ENCODE measurements around the gene EIF4B. TPM values are rescaled to one million over a fixed set of nuclear protein-coding genes. Genes with fewer than 3 reads are reported as not detected.

Gene EIF4B
- total RNA-seq, 1 experiment from 2014 or later, result 809 TPM

DNA sequence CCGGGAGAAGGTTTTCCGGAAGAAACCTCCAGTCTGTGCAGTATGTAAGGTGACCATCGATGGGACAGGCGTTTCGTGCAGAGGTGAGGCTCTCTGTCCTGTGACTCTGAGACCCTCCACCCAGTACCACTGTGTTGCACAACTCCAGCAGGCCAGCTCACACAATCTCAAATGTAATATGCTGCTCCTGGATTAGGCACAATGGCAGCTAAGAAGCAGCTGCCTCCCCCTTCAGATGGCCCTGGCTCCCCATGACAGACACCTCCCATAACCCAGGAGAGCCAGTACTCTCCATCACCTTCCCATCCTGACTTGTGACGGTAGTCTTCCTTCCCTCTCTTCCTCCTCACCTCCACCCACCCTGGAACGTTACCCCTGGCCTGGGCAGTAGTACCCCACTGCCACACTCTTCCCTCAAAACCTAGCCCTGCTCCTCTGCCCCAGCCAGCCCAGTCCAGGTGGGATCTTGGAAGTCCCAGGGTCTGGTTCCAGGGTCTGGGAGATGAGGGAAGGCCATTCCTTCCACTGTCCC is 45.7 kb downstream of the EIF4B start:
- H3K9me3 ChIP-seq (ENCODE audit: control insufficient read depth in 1 of 2, insufficient read depth in 1 of 2, low read depth in 1 of 2, low read length in 2 of 2), result no peaks in the 10 kb centered on the region
- H3K79me2 ChIP-seq (ENCODE audit: insufficient read depth, low read length), result peaks cover 23% of the 10 kb centered on the region; the same call in 1 of the 2 replicates
- H3K27me3 ChIP-seq (ENCODE audit: insufficient read depth, low read length), result no peaks in the 10 kb centered on the region
- H3K9ac ChIP-seq (ENCODE audit: low read length), result peak overlapping the region; percentile 75; the same call in 1 of the 2 replicates
- H3K4me1 ChIP-seq (ENCODE audit: control insufficient read depth in 1 of 2, insufficient read depth in 2 of 2, low read length in 2 of 2), result peaks cover 59 to 78% of the 10 kb centered on the region in 2 experiments
- H3K9me2 ChIP-seq (ENCODE audit: insufficient read depth), result no peaks in the 10 kb centered on the region
- H3K4me2 ChIP-seq (ENCODE audit: low read length), result peak overlapping the region; percentile 97
- no peak overlapping the region for H3K4me3 ChIP-seq (replicated peaks in 1 of 2; ENCODE audit: low read depth in 1 of 2, low read length in 2 of 2)
- RAD21 ChIA-PET (ENCODE audit: low non-redundant PET in 1 of 2, low total read pairs in 2 of 2, uncharacterized antibody in 2 of 2, unreplicated experiment in 2 of 2), result interaction anchor here in 1 of 2 experiments (1.3 kb wide), 1 partner anchor 46 kb away, joined by 3 read pairs; the partner anchor contains the start of gene IGFBP6
- H2AFZ ChIP-seq (ENCODE audit: low read depth, low read length, poor library complexity, severe bottlenecking), result no peak overlapping the region
- DNase-seq (ENCODE audit: low read depth, low spot score), result no peak
- TF ChIP-seq, protein P1, sequence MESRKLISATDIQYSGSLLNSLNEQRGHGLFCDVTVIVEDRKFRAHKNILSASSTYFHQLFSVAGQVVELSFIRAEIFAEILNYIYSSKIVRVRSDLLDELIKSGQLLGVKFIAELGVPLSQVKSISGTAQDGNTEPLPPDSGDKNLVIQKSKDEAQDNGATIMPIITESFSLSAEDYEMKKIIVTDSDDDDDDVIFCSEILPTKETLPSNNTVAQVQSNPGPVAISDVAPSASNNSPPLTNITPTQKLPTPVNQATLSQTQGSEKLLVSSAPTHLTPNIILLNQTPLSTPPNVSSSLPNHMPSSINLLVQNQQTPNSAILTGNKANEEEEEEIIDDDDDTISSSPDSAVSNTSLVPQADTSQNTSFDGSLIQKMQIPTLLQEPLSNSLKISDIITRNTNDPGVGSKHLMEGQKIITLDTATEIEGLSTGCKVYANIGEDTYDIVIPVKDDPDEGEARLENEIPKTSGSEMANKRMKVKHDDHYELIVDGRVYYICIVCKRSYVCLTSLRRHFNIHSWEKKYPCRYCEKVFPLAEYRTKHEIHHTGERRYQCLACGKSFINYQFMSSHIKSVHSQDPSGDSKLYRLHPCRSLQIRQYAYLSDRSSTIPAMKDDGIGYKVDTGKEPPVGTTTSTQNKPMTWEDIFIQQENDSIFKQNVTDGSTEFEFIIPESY (IDR thresholded peaks at IDR 0.05; ENCODE audit: extremely low read depth, insufficient replicate concordance, low read length), result no peak
- no peak for TF ChIP-seq CBX3 (IDR thresholded peaks at IDR 0.05; ENCODE audit: low read depth)
- POLR2A ChIA-PET, result no interaction called here
- CTCF ChIA-PET, result interaction anchor here (0.7 to 2.0 kb wide), 4 partner anchors 10 to 167 kb away, joined by 3 to 5 read pairs (median 4); no protein-coding TSS in a partner anchor
- ATAC-seq, result no peak
- H3K36me3 ChIP-seq (ENCODE audit: control insufficient read depth in 1 of 2, insufficient read depth in 2 of 2, low read length in 2 of 2), result no peaks in the 10 kb centered on the region
- intact Hi-C loops (cut with micrococcal nuclease), result no loop called here
- no peaks in the 10 kb centered on the region for H4K20me1 ChIP-seq (ENCODE audit: insufficient read depth)
- H3K27ac ChIP-seq (ENCODE audit: low read depth, low read length), result peak overlapping the region; percentile 91; the same call in 1 of the 2 replicates
- TSS peak; percentile 26 for BruUV-seq (replicated peaks)

DNA sequence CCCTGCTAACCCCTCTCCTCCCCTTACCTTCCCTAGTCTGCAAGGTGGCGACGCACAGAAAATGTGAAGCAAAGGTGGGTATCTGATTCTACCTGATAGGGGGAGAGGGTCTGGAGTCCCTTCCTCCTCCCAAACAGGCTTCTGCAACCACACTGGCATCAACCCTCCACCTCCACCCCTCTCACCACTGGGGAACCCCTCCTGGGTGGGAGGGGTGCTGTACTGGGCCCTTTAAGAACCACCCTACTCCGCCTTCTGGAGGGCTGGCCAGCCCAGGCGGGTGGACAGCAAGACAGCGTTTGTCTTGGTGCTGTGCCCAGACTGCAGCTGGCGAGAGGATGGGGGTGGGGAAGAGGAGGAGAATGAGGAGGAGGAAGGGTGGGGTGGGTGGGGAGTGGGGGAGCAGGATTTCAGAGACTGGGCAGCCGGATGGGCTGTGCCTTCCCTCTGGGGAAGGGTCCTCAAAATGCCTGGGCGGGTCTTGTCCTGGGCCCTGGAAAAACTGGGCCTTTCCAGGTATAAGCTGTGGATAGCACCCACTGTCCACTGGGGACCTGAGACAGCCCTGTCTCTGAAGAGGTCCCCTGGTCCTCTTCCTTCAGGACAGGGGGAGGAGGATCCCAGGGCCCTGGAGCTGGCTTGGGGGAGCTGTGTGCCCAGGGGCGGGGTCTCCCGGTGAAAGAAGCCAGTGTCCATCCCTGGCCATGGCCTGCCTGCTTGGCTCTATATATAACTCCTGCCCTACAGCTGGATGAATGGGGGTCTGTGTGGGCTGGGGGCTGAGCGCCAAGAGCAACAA is 46.4 kb downstream of the EIF4B start:
- POLR2A ChIA-PET, result interaction anchor here (0.6 to 1.9 kb wide), 3 partner anchors 26 to 861 kb away, joined by 4 to 7 read pairs (median 6); partner anchors contain the start of genes KRT80 and SPRYD3
- Histone ChIP-seq H3K4me2 (ENCODE audit: low read length) (peak overlapping the region; percentile 97), H3K4me1 (ENCODE audit: control insufficient read depth in 1 of 2, insufficient read depth in 2 of 2, low read length in 2 of 2) (peaks cover 59 to 75% of the 10 kb centered on the region in 2 experiments), H3K36me3 (ENCODE audit: control insufficient read depth in 1 of 2, insufficient read depth in 2 of 2, low read length in 2 of 2) (no peaks in the 10 kb centered on the region), H3K9me2 (ENCODE audit: insufficient read depth) (no peaks in the 10 kb centered on the region), H2AFZ (ENCODE audit: low read depth, low read length, poor library complexity, severe bottlenecking) (no peak overlapping the region), H4K20me1 (ENCODE audit: insufficient read depth) (no peaks in the 10 kb centered on the region), H3K9ac (ENCODE audit: low read length) (peak overlapping the region; percentile 88), H3K9me3 (ENCODE audit: control insufficient read depth in 1 of 2, insufficient read depth in 1 of 2, low read depth in 1 of 2, low read length in 2 of 2) (no peaks in the 10 kb centered on the region), H3K79me2 (ENCODE audit: insufficient read depth, low read length) (peaks cover 23% of the 10 kb centered on the region; the same call in 1 of the 2 replicates), H3K4me3 (replicated peaks in 1 of 2; ENCODE audit: low read depth in 1 of 2, low read length in 2 of 2) (peak overlapping the region; percentile 11 to 81; a peak in 3 of 4 replicates), H3K27ac (ENCODE audit: low read depth, low read length) (peak overlapping the region; percentile 92), H3K27me3 (ENCODE audit: insufficient read depth, low read length) (no peaks in the 10 kb centered on the region)
- ATAC-seq, result no peak
- TF ChIP-seq POLR2AphosphoS5 (IDR thresholded peaks at IDR 0.05; ENCODE audit: low read depth, low read length) (peak; percentile 41; the same call in 1 of the 2 replicates), ELF1 (IDR thresholded peaks at IDR 0.05; ENCODE audit: borderline replicate concordance, low read depth) (no peak)
- CTCF ChIA-PET, result interaction anchor here (0.7 to 3.5 kb wide), 9 partner anchors 8 to 145 kb away, joined by 3 to 36 read pairs (median 4); partner anchors contain the start of gene SPRYD3
- DNase-seq (ENCODE audit: low read depth, low spot score), result no peak
- intact Hi-C loops (cut with micrococcal nuclease), result no loop called here
- BruUV-seq (replicated peaks), result no TSS peak
- RAD21 ChIA-PET (ENCODE audit: low non-redundant PET in 1 of 2, low total read pairs in 2 of 2, uncharacterized antibody in 2 of 2, unreplicated experiment in 2 of 2), result interaction anchor here in 1 of 2 experiments (0.6 to 1.0 kb wide), 2 partner anchors 47 to 164 kb away, joined by 3 to 4 read pairs; partner anchors contain the start of gene EIF4B

All from HCT116 (cell line).